H1 (cell line): ENCODE results near the gene PRKAR2A. TPM values are rescaled to one million over a fixed set of nuclear protein-coding genes. Genes with fewer than 3 reads are reported as not detected.

ENCODE experiments used
- CTCF ChIA-PET: fragments of 300-600 bp; sonication (Branson Sonifier 250); formaldehyde crosslinking; loops from one replicate; lab custom pipeline; 2021; ENCODE audit not compliant: partially characterized antibody; lab: Charles Lee
- POLR2A ChIA-PET: fragments of 300-600 bp; sonication (Branson Sonifier 250); formaldehyde crosslinking; loops from one replicate; lab custom pipeline; 2021; ENCODE audit warnings: inconsistent platforms; ENCODE audit not compliant: partially characterized antibody; lab: Charles Lee
- DNase-seq, 2 experiments: peaks; one replicate each; pipeline versions ENCODE4 v3.0.0 to v3.0.0-alpha.2; 2010 to 2022; ENCODE audit warnings: low spot score in 2 of 2, low read depth in 1 of 2, mixed read lengths in 1 of 2
- FAIRE-seq: peaks from 2 replicates; lab custom pipeline; 2011; peaks lifted over from hg19 to GRCh38; lab: Jason Lieb, UNC
- H2AFZ ChIP-seq: 2 replicates; pipeline ENCODE4 v1.8.1; 2012; ENCODE audit warnings: low read length, inconsistent platforms
- H2AK5ac ChIP-seq: 2 replicates; pipeline ENCODE4 v1.6.1; 2013; ENCODE audit warnings: low read depth, low read length
- H2BK120ac ChIP-seq: replicated peaks from 2 replicates; pipeline ENCODE3; 2013; ENCODE audit warnings: low read depth, low read length, inconsistent platforms
- H2BK12ac ChIP-seq: 2 replicates; pipeline ENCODE4 v1.6.1; 2013; ENCODE audit warnings: low read depth, low read length
- H2BK15ac ChIP-seq: 2 replicates; pipeline ENCODE4 v1.6.1; 2013; ENCODE audit warnings: low read length
- H2BK20ac ChIP-seq: 2 replicates; pipeline ENCODE4 v1.6.1; 2013; ENCODE audit warnings: low read length
- H2BK5ac ChIP-seq: 2 replicates; pipeline ENCODE4 v1.6.1; 2013; ENCODE audit warnings: low read depth, low read length
- H3K14ac ChIP-seq: 2 replicates; pipeline ENCODE4 v1.6.1; 2013; ENCODE audit warnings: inconsistent platforms; ENCODE audit not compliant: insufficient read length
- H3K18ac ChIP-seq: 2 replicates; pipeline ENCODE4 v1.6.1; 2013; ENCODE audit warnings: low read length; ENCODE audit errors: extremely low read depth
- H3K23ac ChIP-seq: 2 replicates; pipeline ENCODE4 v1.6.1; 2013; ENCODE audit warnings: inconsistent platforms; ENCODE audit not compliant: insufficient read length
- H3K23me2 ChIP-seq: 2 replicates; pipeline ENCODE4 v1.6.1; 2013; ENCODE audit warnings: low read depth, low read length
- H3K27ac ChIP-seq: 2 replicates; pipeline ENCODE4 v1.6.1; 2011; ENCODE audit warnings: low read depth, low read length, inconsistent platforms
- H3K27me3 ChIP-seq, 4 experiments: replicated peaks in 1 of 4; 1 replicate in 1 of 4; 2 replicates in 3 of 4; pipeline versions ENCODE4 v1.6.1 to v1.8.1; 2011 to 2013; ENCODE audit warnings: low read length in 3 of 4, mild to moderate bottlenecking in 3 of 4, inconsistent platforms in 2 of 4, mixed read lengths in 2 of 4, moderate library complexity in 1 of 4; ENCODE audit not compliant: control insufficient read depth in 3 of 4, insufficient read depth in 3 of 4; ENCODE audit errors: extremely low read depth in 1 of 4
- H3K36me3 ChIP-seq, 4 experiments: 2 replicates each; pipeline versions ENCODE4 v1.6.1 to v1.8.1; 2011 to 2013; ENCODE audit warnings: mild to moderate bottlenecking in 4 of 4, low read length in 3 of 4, moderate library complexity in 2 of 4, control low read depth in 1 of 4, inconsistent platforms in 1 of 4; ENCODE audit not compliant: insufficient read depth in 4 of 4, control insufficient read depth in 2 of 4
- H3K4ac ChIP-seq: replicated peaks from 2 replicates; pipeline ENCODE3; 2013; ENCODE audit warnings: low read length, low read depth, mixed read lengths, inconsistent platforms; ENCODE audit not compliant: insufficient read length
- H3K4me1 ChIP-seq, 4 experiments: replicated peaks in 1 of 4; 1 replicate in 1 of 4; 2 replicates in 3 of 4; pipeline versions ENCODE4 v1.6.1 to v1.8.1; 2011 to 2013; ENCODE audit warnings: low read length in 3 of 4, inconsistent platforms in 2 of 4, mixed read lengths in 1 of 4; ENCODE audit not compliant: insufficient read depth in 4 of 4, control insufficient read depth in 3 of 4
- H3K4me2 ChIP-seq, 2 experiments: 2 replicates each; pipeline versions ENCODE4 v1.6.1 to v1.8.1; 2011 to 2013; ENCODE audit warnings: low read depth in 2 of 2, low read length in 2 of 2, control low read depth in 1 of 2, inconsistent platforms in 1 of 2, mild to moderate bottlenecking in 1 of 2; ENCODE audit not compliant: insufficient read depth in 1 of 2
- H3K4me3 ChIP-seq, 4 experiments: fragments of 200-600, 300-600 bp in 1 of 4; sonication (generic), shearing (Covaris generic), sonication (Bioruptor Twin) in 1 of 4; 2 replicates each; pipeline versions ENCODE4 v1.5.1 to v1.8.1; 2011 to 2016; ENCODE audit warnings: low read length in 4 of 4, low read depth in 3 of 4, control low read depth in 2 of 4, inconsistent platforms in 2 of 4, mild to moderate bottlenecking in 2 of 4, mixed read lengths in 1 of 4, moderate library complexity in 1 of 4; ENCODE audit not compliant: insufficient read depth in 2 of 4; ENCODE audit errors: extremely low read depth in 1 of 4
- H3K56ac ChIP-seq: replicated peaks from 2 replicates; pipeline ENCODE3; 2013; ENCODE audit warnings: low read depth, mild to moderate bottlenecking, mixed read lengths, low read length, inconsistent platforms; ENCODE audit not compliant: insufficient read length
- H3K79me1 ChIP-seq: 2 replicates; pipeline ENCODE4 v1.6.1; 2013; ENCODE audit warnings: low read depth, low read length, control low read depth
- H3K79me2 ChIP-seq, 2 experiments: 2 replicates each; pipeline versions ENCODE4 v1.6.1 to v1.8.1; 2012 to 2013; ENCODE audit warnings: low read length in 2 of 2, mild to moderate bottlenecking in 2 of 2, inconsistent platforms in 1 of 2; ENCODE audit not compliant: insufficient read depth in 2 of 2, control insufficient read depth in 1 of 2
- H3K9ac ChIP-seq, 4 experiments: replicated peaks in 1 of 4; 1 replicate in 1 of 4; 2 replicates in 3 of 4; pipeline versions ENCODE4 v1.6.1 to v1.8.1; 2011 to 2013; ENCODE audit warnings: low read depth in 3 of 4, low read length in 3 of 4, control low read depth in 2 of 4, mild to moderate bottlenecking in 2 of 4, moderate library complexity in 2 of 4, inconsistent platforms in 1 of 4; ENCODE audit errors: extremely low read depth in 1 of 4
- H3K9me3 ChIP-seq, 2 experiments: 2 replicates each; pipeline versions ENCODE4 v1.6.1 to v1.8.1; 2012 to 2013; ENCODE audit warnings: mild to moderate bottlenecking in 2 of 2, moderate library complexity in 2 of 2, control low read depth in 1 of 2, inconsistent platforms in 1 of 2, low read depth in 1 of 2, low read length in 1 of 2, mixed read lengths in 1 of 2; ENCODE audit not compliant: insufficient read depth in 2 of 2
- H4K20me1 ChIP-seq, 2 experiments: replicated peaks in 1 of 2; 2 replicates each; pipeline versions ENCODE3 to v1.8.1; 2011 to 2013; ENCODE audit warnings: inconsistent platforms in 2 of 2, low read length in 2 of 2, mild to moderate bottlenecking in 1 of 2; ENCODE audit not compliant: insufficient read depth in 2 of 2, control insufficient read depth in 1 of 2
- H4K5ac ChIP-seq: 2 replicates; pipeline ENCODE4 v1.6.1; 2013; ENCODE audit warnings: low read length, low read depth, mixed read lengths, inconsistent platforms; ENCODE audit not compliant: insufficient read length
- H4K8ac ChIP-seq: 2 replicates; pipeline ENCODE4 v1.8.0; 2013; ENCODE audit warnings: mild to moderate bottlenecking, moderate library complexity, low read length, inconsistent platforms; ENCODE audit not compliant: insufficient read depth; ENCODE audit errors: extremely low read depth
- H4K91ac ChIP-seq: replicated peaks from 2 replicates; pipeline ENCODE3; 2013; ENCODE audit warnings: low read length, mixed read lengths, inconsistent platforms; ENCODE audit not compliant: insufficient read length
- CBX5 ChIP-seq: fragments of 300-800, 300-1000 bp; sonication (generic); IDR thresholded peaks from 2 replicates; pipeline ENCODE4 v1.7.1; 2016; ENCODE audit warnings: antibody characterized with exemption, low read length, low read depth
- CHD1 ChIP-seq: IDR thresholded peaks from 2 replicates; pipeline ENCODE4 v1.6.1; 2012; ENCODE audit warnings: low read depth, low read length, improper control_type of control experiment
- CREB1 ChIP-seq: IDR thresholded peaks from 2 replicates; pipeline ENCODE4 v1.6.1; 2012; ENCODE audit warnings: inconsistent platforms
- JUND ChIP-seq: IDR thresholded peaks from 2 replicates; pipeline ENCODE4 v1.6.1; 2011; ENCODE audit warnings: mild to moderate bottlenecking, improper control_type of control experiment, low read length
- KDM5A ChIP-seq: fragments of 200-600 bp; IDR thresholded peaks from 2 replicates; pipeline ENCODE4 v1.7.1; 2012; ENCODE audit warnings: mild to moderate bottlenecking, low read length, inconsistent platforms, mixed read lengths
- RFX5 ChIP-seq: IDR thresholded peaks from 2 replicates; pipeline ENCODE4 v1.6.1; 2011; ENCODE audit warnings: low read depth, low read length, improper control_type of control experiment, borderline replicate concordance
- SAP30 ChIP-seq: fragments of 300-600 bp; sonication (generic); IDR thresholded peaks from 2 replicates; pipeline ENCODE4 v1.7.1; 2012; ENCODE audit warnings: low read length, moderate library complexity, mild to moderate bottlenecking, inconsistent platforms; ENCODE audit not compliant: insufficient read depth, insufficient replicate concordance
- TBP ChIP-seq: IDR thresholded peaks from 2 replicates; pipeline ENCODE4 v1.6.1; 2011; ENCODE audit warnings: low read depth, low read length, improper control_type of control experiment
- YY1 ChIP-seq: IDR thresholded peaks from 2 replicates; pipeline ENCODE4 v1.6.1; 2011; ENCODE audit warnings: low read depth, mild to moderate bottlenecking, low read length
- WGBS, 2 experiments: shearing (Covaris generic) in 1 of 2; methylation state at CpG; one replicate each; pipeline versions ENCODE4 v1.1.6 to v1.1.7; 2013 to 2015; ENCODE audit warnings: low lambda C conversion rate in 2 of 2, mixed read lengths in 2 of 2, inconsistent platforms in 1 of 2, low coverage in 1 of 2, missing lambda C conversion rate in 1 of 2; ENCODE audit not compliant: insufficient replicate concordance in 2 of 2, insufficient coverage in 1 of 2, insufficient read length in 1 of 2; ENCODE audit errors: extremely low coverage in 1 of 2, missing lambda C conversion rate in 1 of 2; 5-methylcytosine and 5-hydroxymethylcytosine counted together
- polyA plus RNA-seq, 7 experiments: library from polyadenylated mRNA; depleted of rRNA in 3 of 7; stranded (reverse) in 5 of 7; unstranded in 2 of 7; fragments of >200 nt in 5 of 7; fragments of 200-250 nt in 2 of 7; gene quantifications; 1 replicate in 5 of 7; 2 replicates in 1 of 7; 4 replicates in 1 of 7; pipeline versions ENCODE4 v1.2.1 to v1.2.3, GENCODE V29; 2011 to 2013; ENCODE audit warnings: missing spikeins in 2 of 7, mixed read lengths in 2 of 7
- total RNA-seq: library from RNA; stranded (reverse); fragmentation: NEBNext Ultra II Directional; extraction: Animal tissue kit (Norgen Biotek cat#: 25700); gene quantifications from 2 replicates; pipeline ENCODE4 v1.2.1, GENCODE V29; 2021
- TF ChIP-seq, protein P1 (sequence below), 3 experiments: IDR thresholded peaks; 1 replicate in 2 of 3; 2 replicates in 1 of 3; pipeline versions ENCODE4 v1.5.1 to v1.6.1; 2011; ENCODE audit warnings: low read length in 3 of 3, mild to moderate bottlenecking in 3 of 3, inconsistent platforms in 2 of 3, low read depth in 1 of 3, moderate library complexity in 1 of 3; ENCODE audit not compliant: insufficient read depth in 1 of 3; ENCODE audit errors: control extremely low read depth in 1 of 3

PRKAR2A gene
- total and polyA plus RNA-seq, 2 of the 8 experiments (the other 6 are each of a cell fraction or from before 2014, with no cell fraction given), result 6.3 to 42.4 TPM

DNA sequence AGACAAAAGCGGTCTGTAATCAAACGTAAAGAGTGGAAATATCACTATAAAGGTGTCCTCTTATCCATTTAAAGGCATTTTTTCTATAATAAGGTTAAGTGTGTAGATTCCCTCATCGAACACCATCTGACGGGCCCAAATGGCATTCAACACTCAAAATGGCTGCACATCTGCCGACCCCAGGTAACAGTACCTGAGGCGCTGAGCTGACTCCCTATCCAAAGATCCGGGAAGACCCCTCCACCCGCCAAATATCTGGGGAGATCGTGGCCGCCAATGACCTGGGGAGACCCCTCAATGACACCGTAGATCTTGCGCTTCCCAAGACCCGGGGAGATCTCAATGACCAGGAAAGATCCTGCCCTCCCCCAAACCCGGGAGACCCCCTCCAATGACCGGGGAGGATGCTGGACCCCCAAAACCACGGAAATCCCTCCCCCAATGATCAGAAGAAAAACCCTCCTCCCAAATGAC is 131.1 kb downstream of the PRKAR2A start:
- Histone ChIP-seq H3K79me1 (peaks cover 2% of the 10 kb centered on the region; the same call in 1 of the 2 replicates), H3K56ac (peak overlapping the region; percentile 84), H2BK12ac (0 out of 2 replicates have a peak overlapping the region, but pooled peaks have one; percentile 46), H4K20me1 (peaks cover 9 to 11% of the 10 kb centered on the region in 2 experiments), H2BK15ac (no peak overlapping the region), H3K9me3 (no peaks in the 10 kb centered on the region), H2AFZ (no peak overlapping the region), H3K23me2 (0 out of 2 replicates have a peak, but pooled peaks cover 2% of the 10 kb centered on the region), H3K23ac (no peak overlapping the region), H3K36me3 (peaks cover 0 to 32% (median 14%) of the 10 kb centered on the region in 4 experiments; a peak in 6 of 8 replicates), H3K4ac (peak overlapping the region; percentile 79), H4K8ac (peak overlapping the region; percentile 99; the same call in 1 of the 2 replicates), H3K4me2 (peak overlapping the region; percentile 41 to 66), H3K27me3 (no peaks in the 10 kb centered on the region), H2AK5ac (peak overlapping the region; percentile 65; the same call in 1 of the 2 replicates), H3K14ac (no peak overlapping the region), H3K4me1 (peaks cover 0 to 11% (median 3%) of the 10 kb centered on the region in 4 experiments; a peak in 5 of 7 replicates), H3K18ac (peak overlapping the region; percentile 96), H3K79me2 (peaks cover 44 to 53% of the 10 kb centered on the region in 2 experiments), H4K5ac (peak overlapping the region; percentile 96), H3K27ac (peak overlapping the region; percentile 98), H2BK5ac (peak overlapping the region; percentile 95), H3K4me3 (peak overlapping the region; percentile 94 to 100 (median 97)), H2BK20ac (no peak overlapping the region), H4K91ac (peak overlapping the region; percentile 83), H2BK120ac (peak overlapping the region; percentile 43), H3K9ac (peak overlapping the region; percentile 85 to 99 (median 98))
- POLR2A ChIA-PET, result interaction anchor here (0.6 to 13.3 kb wide), 26 partner anchors 10 to 377 kb away, joined by 3 to 187 read pairs (median 6); partner anchors contain the start of genes ARIH2, CELSR3, IMPDH2 and NCKIPSD
- FAIRE-seq (no peak), DNase-seq (peak in 1 of 2 experiments; percentile 57)
- CTCF ChIA-PET, result interaction anchor here (0.9 to 3.3 kb wide), 3 partner anchors 22 to 31 kb away, joined by 3 to 14 read pairs (median 6); partner anchors contain the start of gene NCKIPSD
- 2% methylated on average over 16 of the region's 16 CpGs; no CpG with 5 or more reads in 1 of the 2 experiments for WGBS, 2 experiments
- TF ChIP-seq YY1 (peak; percentile 93), CREB1 (no peak), KDM5A (0 out of 2 replicates have a peak, but pooled peaks have one; percentile 26), RFX5 (no peak), TBP (no peak), CBX5 (no peak), CHD1 (0 out of 2 replicates have a peak, but pooled peaks have one; percentile 55), JUND (no peak), SAP30 (peak; percentile 84)
- TF ChIP-seq, protein P1, sequence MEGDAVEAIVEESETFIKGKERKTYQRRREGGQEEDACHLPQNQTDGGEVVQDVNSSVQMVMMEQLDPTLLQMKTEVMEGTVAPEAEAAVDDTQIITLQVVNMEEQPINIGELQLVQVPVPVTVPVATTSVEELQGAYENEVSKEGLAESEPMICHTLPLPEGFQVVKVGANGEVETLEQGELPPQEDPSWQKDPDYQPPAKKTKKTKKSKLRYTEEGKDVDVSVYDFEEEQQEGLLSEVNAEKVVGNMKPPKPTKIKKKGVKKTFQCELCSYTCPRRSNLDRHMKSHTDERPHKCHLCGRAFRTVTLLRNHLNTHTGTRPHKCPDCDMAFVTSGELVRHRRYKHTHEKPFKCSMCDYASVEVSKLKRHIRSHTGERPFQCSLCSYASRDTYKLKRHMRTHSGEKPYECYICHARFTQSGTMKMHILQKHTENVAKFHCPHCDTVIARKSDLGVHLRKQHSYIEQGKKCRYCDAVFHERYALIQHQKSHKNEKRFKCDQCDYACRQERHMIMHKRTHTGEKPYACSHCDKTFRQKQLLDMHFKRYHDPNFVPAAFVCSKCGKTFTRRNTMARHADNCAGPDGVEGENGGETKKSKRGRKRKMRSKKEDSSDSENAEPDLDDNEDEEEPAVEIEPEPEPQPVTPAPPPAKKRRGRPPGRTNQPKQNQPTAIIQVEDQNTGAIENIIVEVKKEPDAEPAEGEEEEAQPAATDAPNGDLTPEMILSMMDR (IDR thresholded peaks at IDR 0.05; ENCODE audit: control extremely low read depth in 1 of 3, insufficient read depth in 1 of 3, low read depth in 1 of 3, low read length in 3 of 3), result no peak
